Keratinocyte (primary cell): ENCODE results near the gene MYT1. TPM values are rescaled to one million over a fixed set of nuclear protein-coding genes. Genes with fewer than 3 reads are reported as not detected.
A peak's percentile ranks its signal among the peaks of the same experiment; 100 is the strongest.

Experiments
- DNase-seq: peaks from one replicate; pipeline ENCODE4 v3.0.0-alpha.2; 2011; ENCODE audit warnings: low read depth, missing footprints, low spot score
- FAIRE-seq: peaks from 2 replicates; lab custom pipeline; 2011; peaks lifted over from hg19 to GRCh38; lab: Jason Lieb, UNC
- H2AFZ ChIP-seq: 2 replicates; pipeline ENCODE4 v1.6.0; 2012; ENCODE audit warnings: low read length, control low read depth, inconsistent platforms; ENCODE audit not compliant: control insufficient read depth
- H3K27ac ChIP-seq: 2 replicates; pipeline ENCODE4 v1.5.1; 2011; ENCODE audit warnings: low read length; ENCODE audit not compliant: control insufficient read depth, insufficient read depth
- H3K27me3 ChIP-seq: 3 replicates; pipeline ENCODE4 v1.6.0; 2011; ENCODE audit warnings: low read length; ENCODE audit not compliant: control insufficient read depth, insufficient read depth; ENCODE audit errors: extremely low read depth
- H3K36me3 ChIP-seq, 2 experiments: 2 replicates in 1 of 2; 3 replicates in 1 of 2; pipeline ENCODE4 v1.5.1; 2011; ENCODE audit warnings: low read length in 2 of 2, mild to moderate bottlenecking in 1 of 2; ENCODE audit not compliant: control insufficient read depth in 2 of 2, insufficient read depth in 2 of 2; ENCODE audit errors: extremely low read depth in 1 of 2
- H3K4me1 ChIP-seq: 3 replicates; pipeline ENCODE4 v1.5.1; 2011; ENCODE audit warnings: low read length; ENCODE audit not compliant: control insufficient read depth, insufficient read depth; ENCODE audit errors: extremely low read depth
- H3K4me2 ChIP-seq: 3 replicates; pipeline ENCODE4 v1.6.0; 2011; ENCODE audit warnings: low read depth, low read length; ENCODE audit not compliant: control insufficient read depth, insufficient read depth; ENCODE audit errors: extremely low read depth
- H3K4me3 ChIP-seq, 3 experiments: fragments of 200-600 bp in 1 of 3; sonication (generic) in 1 of 3; 2 replicates in 2 of 3; 3 replicates in 1 of 3; pipeline ENCODE4 v1.5.1; 2011 to 2016; ENCODE audit warnings: low read length in 3 of 3, mild to moderate bottlenecking in 3 of 3, control low read depth in 2 of 3, inconsistent platforms in 1 of 3, low read depth in 1 of 3, mixed read lengths in 1 of 3, mixed run types in 1 of 3, moderate library complexity in 1 of 3; ENCODE audit not compliant: control insufficient read depth in 2 of 3, insufficient read depth in 2 of 3; ENCODE audit errors: extremely low read depth in 1 of 3
- H3K79me2 ChIP-seq: 2 replicates; pipeline ENCODE4 v1.6.0; 2012; ENCODE audit warnings: low read length; ENCODE audit not compliant: control insufficient read depth, insufficient read depth
- H3K9ac ChIP-seq: 3 replicates; pipeline ENCODE4 v1.6.0; 2011; ENCODE audit warnings: low read length; ENCODE audit not compliant: control insufficient read depth, insufficient read depth; ENCODE audit errors: extremely low read depth
- H3K9me1 ChIP-seq: 3 replicates; pipeline ENCODE4 v1.6.0; 2011; ENCODE audit warnings: low read length; ENCODE audit not compliant: control insufficient read depth, insufficient read depth; ENCODE audit errors: extremely low read depth
- H3K9me3 ChIP-seq: 2 replicates; pipeline ENCODE4 v1.5.1; 2012; ENCODE audit warnings: low read depth, low read length; ENCODE audit not compliant: control insufficient read depth
- H4K20me1 ChIP-seq: 3 replicates; pipeline ENCODE4 v1.6.0; 2011; ENCODE audit warnings: low read length; ENCODE audit not compliant: control insufficient read depth, insufficient read depth; ENCODE audit errors: extremely low read depth
- CTCF ChIP-seq, 3 experiments: IDR thresholded peaks in 1 of 3; conservative IDR thresholded peaks in 1 of 3; optimal IDR thresholded peaks in 1 of 3; 2 replicates in 2 of 3; 3 replicates in 1 of 3; pipeline versions ENCODE3 to v1.5.1; 2011; ENCODE audit warnings: low read length in 3 of 3, mild to moderate bottlenecking in 3 of 3, moderate library complexity in 2 of 3, control low read depth in 1 of 3, inconsistent platforms in 1 of 3; ENCODE audit not compliant: insufficient read depth in 2 of 3; ENCODE audit errors: extremely low read depth in 1 of 3
- EZH2 ChIP-seq: IDR thresholded peaks from one replicate; pipeline ENCODE4 v1.6.1; 2012; ENCODE audit warnings: inconsistent platforms, mild to moderate bottlenecking, low read length, moderate library complexity
- dilution Hi-C: fragments of 300-500 bp; cut with MboI; formaldehyde crosslinking; loops from one replicate; pipeline ENCODE4 v1.7.0; 2020; ENCODE audit warnings: low sequenced_read_pairs; ENCODE audit not compliant: extremely low pct_ligation_motif_present
- polyA plus RNA-seq, 5 experiments: library from polyadenylated mRNA; depleted of rRNA in 3 of 5; stranded (reverse) in 3 of 5; stranded (forward) in 1 of 5; unstranded in 1 of 5; fragments of >200 nt; gene quantifications; 1 replicate in 1 of 5; 2 replicates in 3 of 5; 3 replicates in 1 of 5; pipeline versions ENCODE4 v1.2.1 to v1.2.3, GENCODE V29; 2011 to 2012; ENCODE audit warnings: missing spikeins in 2 of 5, low read depth in 1 of 5, low replicate concordance in 1 of 5

Gene MYT1
- polyA plus RNA-seq, 1 donor (not counting 4 experiments of a cell fraction or from before 2014, with no cell fraction given), result not detected

GRCh38 chr20:64144144-64144912 lies 19.9 kb upstream of the MYT1 start:
- Histone ChIP-seq H3K4me2 (no peak overlapping the region), H3K27me3 (peaks cover 3% of the 10 kb centered on the region), H3K9ac (no peak overlapping the region), H3K79me2 (no peaks in the 10 kb centered on the region), H3K36me3 (no peaks in the 10 kb centered on the region), H3K9me3 (peaks cover 10% of the 10 kb centered on the region), H4K20me1 (no peaks in the 10 kb centered on the region), H3K27ac (no peak overlapping the region), H3K4me1 (no peaks in the 10 kb centered on the region), H3K9me1 (no peaks in the 10 kb centered on the region), H2AFZ (no peak overlapping the region), H3K4me3 (no peak overlapping the region)
- no peak for TF ChIP-seq EZH2
- no peak for TF ChIP-seq CTCF (optimal IDR thresholded peaks at IDR 0.05 in 1 of 3, IDR thresholded peaks at IDR 0.05 in 1 of 3, conservative IDR thresholded peaks at IDR 0.05 in 1 of 3; ENCODE audit: extremely low read depth in 1 of 3, insufficient read depth in 2 of 3, low read length in 3 of 3)
- dilution Hi-C loops, result no loop called here
- DNase-seq (no peak), FAIRE-seq (no peak)

- Histone ChIP-seq H2AFZ (no peak overlapping the region), H3K4me3 (no peak overlapping the region), H3K4me2 (no peak overlapping the region), H3K27ac (no peak overlapping the region), H3K4me1 (no peaks in the 10 kb centered on the region), H3K9ac (no peak overlapping the region), H3K79me2 (no peaks in the 10 kb centered on the region), H3K9me3 (peaks cover 16% of the 10 kb centered on the region), H3K36me3 (no peaks in the 10 kb centered on the region), H4K20me1 (no peaks in the 10 kb centered on the region), H3K27me3 (peaks cover 2% of the 10 kb centered on the region), H3K9me1 (no peaks in the 10 kb centered on the region)
- dilution Hi-C loops, result no loop called here
- no peak for FAIRE-seq
- no peak for DNase-seq
- TF ChIP-seq EZH2 (no peak), CTCF (optimal IDR thresholded peaks at IDR 0.05 in 1 of 3, IDR thresholded peaks at IDR 0.05 in 1 of 3, conservative IDR thresholded peaks at IDR 0.05 in 1 of 3; ENCODE audit: extremely low read depth in 1 of 3, insufficient read depth in 2 of 3, low read length in 3 of 3) (peak; percentile 13 to 48 (median 26))
Observed at GRCh38 chr20:64145458-64146300, 18.6 kb upstream of the MYT1 start.
